Esophagus (tissue), 2 donors: ENCODE data around the gene ENPP1. TPM values are rescaled to one million over a fixed set of nuclear protein-coding genes. Genes with fewer than 3 reads are reported as not detected.

ENCODE experiments used
- H3K27ac ChIP-seq, 2 donors: one replicate each; pipeline ENCODE4 v1.5.1; 2013; ENCODE audit warnings: low read depth in 2 of 2, mild to moderate bottlenecking in 2 of 2, inconsistent platforms in 1 of 2, low read length in 1 of 2, moderate library complexity in 1 of 2
- H3K27me3 ChIP-seq, 2 donors: one replicate each; pipeline ENCODE4 v1.6.1; 2013; ENCODE audit warnings: low read length in 2 of 2, control low read depth in 1 of 2, mild to moderate bottlenecking in 1 of 2; ENCODE audit not compliant: insufficient read depth in 2 of 2, control insufficient read depth in 1 of 2
- H3K36me3 ChIP-seq, 2 donors: one replicate each; pipeline ENCODE4 v1.6.1; 2013; ENCODE audit warnings: low read length in 1 of 2; ENCODE audit not compliant: control insufficient read depth in 2 of 2, insufficient read depth in 2 of 2
- H3K4me1 ChIP-seq, 2 donors: one replicate each; pipeline ENCODE4 v1.6.1; 2013; ENCODE audit warnings: low read length in 1 of 2; ENCODE audit not compliant: control insufficient read depth in 2 of 2, insufficient read depth in 2 of 2
- H3K4me3 ChIP-seq, 2 donors: one replicate each; pipeline ENCODE4 v1.5.1; 2013; ENCODE audit warnings: low read length in 2 of 2, mild to moderate bottlenecking in 2 of 2, low read depth in 1 of 2, moderate library complexity in 1 of 2
- H3K9me3 ChIP-seq, 2 donors: one replicate each; pipeline ENCODE4 v1.6.1; 2013; ENCODE audit warnings: mild to moderate bottlenecking in 2 of 2, low read depth in 1 of 2, low read length in 1 of 2, moderate library complexity in 1 of 2; ENCODE audit not compliant: control insufficient read depth in 2 of 2, insufficient read depth in 1 of 2
- WGBS, 2 donors: extraction: QIAGEN DNeasy Blood & Tissue Kit; methylation state at CpG; one replicate each; pipeline ENCODE4 v1.1.7; 2013; 5-methylcytosine and 5-hydroxymethylcytosine counted together
- polyA plus RNA-seq, 2 donors: library from polyadenylated mRNA; stranded (reverse); fragments of 200-250 nt; gene quantifications; one replicate each; pipeline ENCODE4 v1.2.3, GENCODE V29; 2013
- donor health status: healthy with polysubstance abuse.
- donor health status: Bipolar disorder and iron deficiency.

The ENPP1 gene
- polyA plus RNA-seq, 2 donors: 0.84 to 2.8 TPM

- Histone ChIP-seq H3K4me1 (no peaks in the 10 kb centered on the region), H3K9me3 (no peaks in the 10 kb centered on the region), H3K27me3 (no peaks in the 10 kb centered on the region), H3K4me3 (no peak overlapping the region), H3K27ac (no peak overlapping the region), H3K36me3 (no peaks in the 10 kb centered on the region)
- 50 to 74% methylated on average over 3 of the region's 3 CpGs for WGBS, 2 donors
These were observed 14.3 kb downstream of the ENPP1 start for GRCh38 chr6:131822119-131822518.

GRCh38 chr6:131823276-131823902 lies 15.6 kb downstream of the ENPP1 start:
- Histone ChIP-seq H3K36me3 (no peaks in the 10 kb centered on the region), H3K4me1 (no peaks in the 10 kb centered on the region), H3K4me3 (no peak overlapping the region), H3K27me3 (no peaks in the 10 kb centered on the region), H3K27ac (no peak overlapping the region), H3K9me3 (no peaks in the 10 kb centered on the region)
- WGBS, 2 donors: 88 to 90% methylated on average over 3 of the region's 3 CpGs

- no peaks in the 10 kb centered on the region for H3K27me3 ChIP-seq
- H3K4me3 ChIP-seq: no peak overlapping the region
- WGBS, 2 donors: 17 to 24% methylated on average over 1 of the region's 1 CpG
- no peaks in the 10 kb centered on the region for H3K9me3 ChIP-seq
- no peak overlapping the region for H3K27ac ChIP-seq
- no peaks in the 10 kb centered on the region for H3K4me1 ChIP-seq
- H3K36me3 ChIP-seq: no peaks in the 10 kb centered on the region
These were observed 18.1 kb downstream of the ENPP1 start for GRCh38 chr6:131825946-131826345.

GRCh38 chr6:131828080-131828479 lies 20.3 kb downstream of the ENPP1 start:
- no peaks in the 10 kb centered on the region for H3K27me3 ChIP-seq
- WGBS, 2 donors: 77 to 83% methylated on average over 7 of the region's 7 CpGs
- no peaks in the 10 kb centered on the region for H3K4me1 ChIP-seq
- H3K27ac ChIP-seq: no peak overlapping the region
- no peaks in the 10 kb centered on the region for H3K36me3 ChIP-seq
- no peaks in the 10 kb centered on the region for H3K9me3 ChIP-seq
- H3K4me3 ChIP-seq: no peak overlapping the region

- H3K27ac ChIP-seq: no peak overlapping the region
- H3K9me3 ChIP-seq: no peaks in the 10 kb centered on the region
- no peaks in the 10 kb centered on the region for H3K27me3 ChIP-seq
- 46 to 52% methylated on average over 2 of the region's 2 CpGs for WGBS, 2 donors
- H3K36me3 ChIP-seq: no peaks in the 10 kb centered on the region
- no peaks in the 10 kb centered on the region for H3K4me1 ChIP-seq
- no peak overlapping the region for H3K4me3 ChIP-seq
These were observed 21.1 kb downstream of the ENPP1 start for GRCh38 chr6:131828951-131829350.

GRCh38 chr6:131831392-131831791 lies 23.6 kb downstream of the ENPP1 start:
- Histone ChIP-seq H3K9me3 (no peaks in the 10 kb centered on the region), H3K4me3 (no peak overlapping the region), H3K4me1 (no peaks in the 10 kb centered on the region), H3K27me3 (no peaks in the 10 kb centered on the region), H3K36me3 (no peaks in the 10 kb centered on the region), H3K27ac (no peak overlapping the region)
- 45 to 61% methylated on average over 4 of the region's 4 CpGs for WGBS, 2 donors

- Histone ChIP-seq H3K27ac (no peak overlapping the region), H3K27me3 (no peaks in the 10 kb centered on the region), H3K36me3 (no peaks in the 10 kb centered on the region), H3K4me1 (no peaks in the 10 kb centered on the region), H3K9me3 (no peaks in the 10 kb centered on the region), H3K4me3 (no peak overlapping the region)
- 42 to 73% methylated on average over 1 of the region's 1 CpG for WGBS, 2 donors
These were observed 24.1 kb downstream of the ENPP1 start for GRCh38 chr6:131831886-131832285.

- no peaks in the 10 kb centered on the region for H3K36me3 ChIP-seq
- H3K27ac ChIP-seq: no peak overlapping the region
- WGBS, 2 donors: 85 to 89% methylated on average over 1 of the region's 1 CpG
- no peaks in the 10 kb centered on the region for H3K9me3 ChIP-seq
- no peaks in the 10 kb centered on the region for H3K4me1 ChIP-seq
- no peaks in the 10 kb centered on the region for H3K27me3 ChIP-seq
- H3K4me3 ChIP-seq: no peak overlapping the region
These were observed 24.5 kb downstream of the ENPP1 start for GRCh38 chr6:131832363-131832762.

- 64 to 77% methylated on average over 1 of the region's 1 CpG for WGBS, 2 donors
- Histone ChIP-seq H3K9me3 (no peaks in the 10 kb centered on the region), H3K27me3 (no peaks in the 10 kb centered on the region), H3K4me1 (no peaks in the 10 kb centered on the region), H3K4me3 (no peak overlapping the region), H3K36me3 (no peaks in the 10 kb centered on the region), H3K27ac (no peak overlapping the region)
These were observed 30.2 kb downstream of the ENPP1 start for GRCh38 chr6:131838051-131838450.

GRCh38 chr6:131839388-131839787 lies 31.6 kb downstream of the ENPP1 start:
- no peaks in the 10 kb centered on the region for H3K4me1 ChIP-seq
- no peaks in the 10 kb centered on the region for H3K36me3 ChIP-seq
- H3K4me3 ChIP-seq: no peak overlapping the region
- no peaks in the 10 kb centered on the region for H3K9me3 ChIP-seq
- H3K27ac ChIP-seq: no peak overlapping the region
- no peaks in the 10 kb centered on the region for H3K27me3 ChIP-seq
